Stimulated activated CD8-positive, alpha-beta memory T cell treated with anti-CD3 and anti-CD28 coated beads, Interleukin-2, amount 100 ng/mL, for 1 hour (primary cell): Measurements from ENCODE around the gene DNAH2.
"Not testable (repeated sequence)": the region's sequence is repeated elsewhere in the genome, so short reads cannot be mapped to it uniquely, and the experiment has no call there.

Experiments used
- DNase-seq, 2 donors: peaks; one replicate each; pipeline ENCODE4 v3.0.0-alpha.2; 2020; ENCODE audit warnings: low read depth in 2 of 2

Gene DNAH2

DNA sequence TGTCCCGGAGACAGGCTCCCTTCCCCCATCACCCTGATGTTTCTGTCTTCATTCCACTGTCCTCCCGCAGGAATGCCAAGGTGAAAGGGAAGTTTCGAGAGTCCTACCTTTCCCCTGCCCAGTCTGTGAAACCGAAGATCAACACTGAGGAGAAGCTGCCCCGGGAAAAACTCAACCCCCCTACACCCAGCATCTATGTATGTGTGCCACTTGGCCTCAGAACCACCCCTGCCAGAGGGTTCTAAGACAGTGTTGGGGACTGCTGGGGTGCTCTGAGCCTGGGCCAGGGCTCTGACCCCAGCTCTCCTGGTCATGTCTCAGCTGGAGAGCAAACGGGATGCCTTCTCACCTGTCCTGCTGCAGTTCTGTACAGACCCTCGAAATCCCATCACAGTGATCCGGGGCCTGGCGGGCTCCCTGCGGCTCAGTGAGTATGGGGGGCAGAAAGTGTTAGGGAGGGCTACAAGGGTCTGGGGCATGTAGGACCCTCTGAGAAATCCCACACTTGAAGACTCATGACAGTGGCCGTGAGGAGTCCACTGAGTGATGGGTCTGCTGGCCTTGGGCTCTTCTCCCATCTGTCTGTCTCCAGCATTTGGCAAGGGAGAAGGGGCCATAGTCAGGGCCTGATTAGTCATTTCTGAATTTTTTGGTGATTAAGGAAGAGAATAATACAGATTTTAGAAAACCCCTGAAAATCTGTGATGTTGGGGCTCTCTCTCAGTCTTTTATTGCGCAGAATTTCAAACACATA is 132.4 kb downstream of the DNAH2 start:
- DNase-seq = no peak

DNA sequence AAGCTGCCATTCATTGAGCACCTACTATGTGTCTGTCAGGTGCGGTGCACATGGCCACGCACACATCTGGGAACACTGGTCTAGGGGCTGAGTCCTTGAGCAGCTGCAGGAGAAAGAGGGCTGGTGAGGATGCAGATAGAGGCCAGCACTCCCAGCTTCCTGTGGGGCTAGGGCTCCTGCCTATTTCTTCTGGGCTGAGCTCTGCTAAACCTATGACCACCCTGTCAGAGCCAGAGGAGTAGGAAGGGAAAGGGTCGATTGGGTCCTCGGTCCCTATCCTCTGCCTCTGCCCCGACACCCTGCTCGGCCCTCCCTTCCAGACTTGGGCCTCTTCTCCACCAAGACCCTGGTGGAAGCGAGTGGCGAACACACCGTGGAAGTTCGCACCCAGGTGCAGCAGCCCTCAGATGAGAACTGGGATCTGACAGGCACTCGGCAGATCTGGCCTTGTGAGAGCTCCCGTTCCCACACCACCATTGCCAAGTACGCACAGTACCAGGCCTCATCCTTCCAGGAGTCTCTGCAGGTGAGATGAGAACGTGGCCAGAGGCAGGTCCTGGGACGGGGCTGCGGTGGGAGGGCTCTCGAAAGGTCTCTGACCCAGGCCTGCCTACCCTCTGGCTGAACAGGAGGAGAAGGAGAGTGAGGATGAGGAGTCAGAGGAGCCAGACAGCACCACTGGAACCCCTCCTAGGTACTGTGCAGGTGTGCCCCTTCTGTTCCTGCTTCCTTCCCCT is 133.3 kb downstream of the DNAH2 start:
- no peak for DNase-seq

DNA sequence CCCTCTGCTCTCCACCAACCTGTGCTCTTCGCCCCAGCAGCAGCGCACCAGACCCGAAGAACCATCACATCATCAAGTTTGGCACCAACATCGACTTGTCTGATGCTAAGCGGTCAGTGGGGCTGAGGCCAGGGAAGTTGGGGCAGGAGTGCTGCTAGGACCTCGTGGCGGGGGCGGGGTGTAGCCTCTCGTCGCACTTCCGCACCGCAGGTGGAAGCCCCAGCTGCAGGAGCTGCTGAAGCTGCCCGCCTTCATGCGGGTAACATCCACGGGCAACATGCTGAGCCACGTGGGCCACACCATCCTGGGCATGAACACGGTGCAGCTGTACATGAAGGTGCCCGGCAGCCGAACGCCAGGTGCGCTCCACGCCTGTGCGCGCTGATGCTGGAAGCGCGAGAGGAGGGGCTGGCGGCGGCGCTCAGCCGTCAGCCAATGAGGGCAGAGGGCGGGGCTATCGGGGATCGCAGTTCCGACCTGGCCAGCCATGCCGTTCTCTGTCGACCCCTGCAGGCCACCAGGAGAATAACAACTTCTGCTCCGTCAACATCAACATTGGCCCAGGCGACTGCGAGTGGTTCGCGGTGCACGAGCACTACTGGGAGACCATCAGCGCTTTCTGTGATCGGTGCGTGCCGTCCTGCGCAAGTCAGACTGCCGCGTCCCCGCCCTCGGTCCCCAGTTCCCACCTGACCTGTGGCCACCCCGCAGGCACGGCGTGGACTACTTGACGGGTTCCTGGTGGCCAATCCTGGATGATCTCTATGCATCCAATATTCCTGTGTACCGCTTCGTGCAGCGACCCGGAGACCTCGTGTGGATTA is 134.1 kb downstream of the DNAH2 start:
- DNase-seq = peak; percentile 84 to 91

DNA sequence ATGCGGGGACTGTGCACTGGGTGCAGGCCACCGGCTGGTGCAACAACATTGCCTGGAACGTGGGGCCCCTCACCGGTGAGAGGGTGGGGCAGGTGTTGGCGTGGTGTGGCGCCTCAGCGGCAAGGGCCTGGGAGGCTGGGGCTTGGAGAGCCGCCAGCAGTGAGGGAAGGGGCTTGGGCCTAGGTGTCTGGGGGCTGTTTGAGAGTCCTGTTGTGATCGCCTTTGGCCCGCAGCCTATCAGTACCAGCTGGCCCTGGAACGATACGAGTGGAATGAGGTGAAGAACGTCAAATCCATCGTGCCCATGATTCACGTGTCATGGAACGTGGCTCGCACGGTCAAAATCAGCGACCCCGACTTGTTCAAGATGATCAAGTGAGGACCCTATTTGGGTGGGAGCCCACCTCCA is 134.7 kb downstream of the DNAH2 start:
- DNase-seq = no peak

DNA sequence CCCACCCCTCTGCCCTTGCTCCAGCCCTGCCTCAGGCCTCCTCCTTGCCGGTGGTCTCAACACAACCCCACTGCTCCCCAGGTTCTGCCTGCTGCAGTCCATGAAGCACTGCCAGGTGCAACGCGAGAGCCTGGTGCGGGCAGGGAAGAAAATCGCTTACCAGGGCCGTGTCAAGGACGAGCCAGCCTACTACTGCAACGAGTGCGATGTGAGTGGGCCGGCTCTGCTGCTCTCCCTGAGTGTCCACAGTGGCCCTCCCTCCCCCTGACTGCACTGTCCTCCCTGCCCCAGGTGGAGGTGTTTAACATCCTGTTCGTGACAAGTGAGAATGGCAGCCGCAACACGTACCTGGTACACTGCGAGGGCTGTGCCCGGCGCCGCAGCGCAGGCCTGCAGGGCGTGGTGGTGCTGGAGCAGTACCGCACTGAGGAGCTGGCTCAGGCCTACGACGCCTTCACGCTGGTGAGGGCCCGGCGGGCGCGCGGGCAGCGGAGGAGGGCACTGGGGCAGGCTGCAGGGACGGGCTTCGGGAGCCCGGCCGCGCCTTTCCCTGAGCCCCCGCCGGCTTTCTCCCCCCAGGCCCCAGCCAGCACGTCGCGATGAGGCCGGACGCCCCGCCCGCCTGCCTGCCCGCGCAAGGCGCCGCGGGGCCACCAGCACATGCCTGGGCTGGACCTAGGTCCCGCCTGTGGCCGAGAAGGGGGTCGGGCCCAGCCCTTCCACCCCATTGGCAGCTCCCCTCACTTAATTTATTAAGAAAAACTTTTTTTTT is 135.6 kb downstream of the DNAH2 start:
- DNase-seq = no peak

DNA sequence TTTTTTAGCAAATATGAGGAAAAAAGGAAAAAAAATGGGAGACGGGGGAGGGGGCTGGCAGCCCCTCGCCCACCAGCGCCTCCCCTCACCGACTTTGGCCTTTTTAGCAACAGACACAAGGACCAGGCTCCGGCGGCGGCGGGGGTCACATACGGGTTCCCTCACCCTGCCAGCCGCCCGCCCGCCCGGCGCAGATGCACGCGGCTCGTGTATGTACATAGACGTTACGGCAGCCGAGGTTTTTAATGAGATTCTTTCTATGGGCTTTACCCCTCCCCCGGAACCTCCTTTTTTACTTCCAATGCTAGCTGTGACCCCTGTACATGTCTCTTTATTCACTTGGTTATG is 136.1 kb downstream of the DNAH2 start:
- no peak for DNase-seq

DNA sequence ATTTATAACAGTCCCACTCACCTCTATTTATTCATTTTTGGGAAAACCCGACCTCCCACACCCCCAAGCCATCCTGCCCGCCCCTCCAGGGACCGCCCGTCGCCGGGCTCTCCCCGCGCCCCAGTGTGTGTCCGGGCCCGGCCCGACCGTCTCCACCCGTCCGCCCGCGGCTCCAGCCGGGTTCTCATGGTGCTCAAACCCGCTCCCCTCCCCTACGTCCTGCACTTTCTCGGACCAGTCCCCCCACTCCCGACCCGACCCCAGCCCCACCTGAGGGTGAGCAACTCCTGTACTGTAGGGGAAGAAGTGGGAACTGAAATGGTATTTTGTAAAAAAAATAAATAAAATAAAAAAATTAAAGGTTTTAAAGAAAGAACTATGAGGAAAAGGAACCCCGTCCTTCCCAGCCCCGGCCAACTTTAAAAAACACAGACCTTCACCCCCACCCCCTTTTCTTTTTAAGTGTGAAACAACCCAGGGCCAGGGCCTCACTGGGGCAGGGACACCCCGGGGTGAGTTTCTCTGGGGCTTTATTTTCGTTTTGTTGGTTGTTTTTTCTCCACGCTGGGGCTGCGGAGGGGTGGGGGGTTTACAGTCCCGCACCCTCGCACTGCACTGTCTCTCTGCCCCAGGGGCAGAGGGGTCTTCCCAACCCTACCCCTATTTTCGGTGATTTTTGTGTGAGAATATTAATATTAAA is 136.7 kb downstream of the DNAH2 start:
- no peak for DNase-seq

DNA sequence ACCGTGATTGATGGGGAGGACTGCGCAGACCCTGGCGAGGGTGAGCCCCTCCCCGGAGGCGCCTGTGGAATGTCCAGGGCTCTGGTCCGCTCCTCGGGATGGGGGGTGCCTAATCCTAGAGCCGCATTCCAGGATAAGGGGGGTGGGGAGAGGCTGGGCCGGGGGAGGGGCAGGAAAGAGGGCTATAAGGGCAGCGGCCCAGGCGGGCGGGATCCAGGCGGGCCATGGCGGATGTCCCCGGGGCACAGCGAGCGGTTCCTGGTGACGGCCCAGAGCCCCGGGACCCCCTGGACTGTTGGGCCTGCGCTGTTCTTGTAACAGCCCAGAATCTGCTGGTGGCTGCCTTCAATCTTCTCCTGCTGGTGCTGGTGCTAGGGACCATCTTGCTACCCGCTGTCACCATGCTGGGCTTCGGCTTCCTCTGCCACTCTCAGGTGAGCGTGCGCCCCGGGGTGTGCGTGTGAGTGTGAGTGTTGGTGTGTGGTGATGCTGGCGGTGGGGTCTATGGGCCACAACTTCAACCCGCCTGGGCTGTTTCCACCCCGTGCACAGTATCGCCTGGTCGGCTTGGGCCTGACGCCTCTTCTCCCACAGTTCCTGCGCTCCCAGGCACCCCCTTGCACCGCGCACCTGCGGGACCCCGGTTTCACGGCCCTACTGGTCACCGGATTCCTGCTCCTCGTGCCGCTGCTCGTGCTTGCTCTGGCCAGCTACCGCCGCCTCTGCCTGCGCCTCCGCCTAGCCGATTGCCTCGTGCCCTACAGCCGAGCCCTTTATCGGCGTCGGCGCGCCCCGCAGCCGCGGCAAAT is 137.5 kb downstream of the DNAH2 start, which contains the start of gene TMEM88:
TMEM88 (plus strand) TSS at position 216 of the 809 bp plus-strand sequence; CDS start at position 225, 9 bp downstream.
- DNase-seq = no peak

DNA sequence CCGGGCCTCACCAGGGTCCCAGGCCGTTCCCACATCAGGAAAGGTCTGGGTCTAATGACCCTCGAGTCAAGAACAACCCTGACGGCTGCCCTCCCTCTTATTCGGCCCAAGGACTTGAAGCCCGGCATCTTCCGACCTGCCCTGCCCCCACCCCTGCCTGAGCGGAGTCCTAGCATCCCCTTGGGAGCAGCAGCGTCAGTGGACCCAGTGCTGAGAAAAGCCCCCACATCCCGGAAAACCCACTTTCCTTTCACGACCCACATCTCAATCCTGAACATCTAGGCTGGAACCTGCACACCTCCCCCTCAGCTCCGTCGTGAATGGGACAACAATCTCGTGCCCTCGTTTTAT is 138.1 kb downstream of the DNAH2 start:
- no peak for DNase-seq

DNA sequence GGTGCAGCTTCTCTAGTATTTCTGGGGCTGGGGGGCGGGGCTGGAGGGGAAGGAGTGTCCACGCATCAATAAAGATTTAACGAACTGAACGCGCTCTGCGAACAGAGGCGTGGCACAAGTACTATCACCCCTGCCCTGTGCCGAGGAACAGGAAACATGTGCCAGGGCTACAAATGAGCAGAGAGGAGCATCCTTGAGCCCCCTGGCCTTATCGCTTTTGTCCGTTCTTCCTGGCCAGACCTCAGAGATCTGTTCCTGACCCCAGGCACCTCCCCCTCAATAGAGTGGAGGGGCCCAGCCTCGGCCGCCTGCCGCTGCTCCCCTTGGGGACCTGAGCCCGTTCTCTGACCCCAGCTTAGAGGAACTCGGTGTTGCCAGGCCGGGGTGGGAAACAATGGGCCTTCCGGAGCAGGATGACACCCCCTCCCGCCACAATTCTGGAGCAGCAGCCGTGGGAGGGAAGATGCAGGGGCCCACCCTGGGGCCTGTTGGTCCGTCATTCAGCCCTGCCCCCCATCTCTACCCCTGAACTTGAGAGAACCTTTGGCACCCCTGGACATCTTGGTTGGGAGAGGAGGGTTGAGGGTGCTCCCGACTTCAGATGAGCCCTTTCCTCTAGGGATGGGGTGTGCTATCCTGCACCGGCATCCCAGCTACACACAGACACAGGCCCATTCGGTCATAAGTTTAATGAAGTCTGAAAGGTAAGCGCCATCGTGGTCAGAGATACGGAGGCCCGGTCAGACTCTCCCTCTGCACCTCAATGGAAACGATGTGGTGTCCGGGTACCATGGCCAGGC is 138.7 kb downstream of the DNAH2 start:
- no peak for DNase-seq

DNA sequence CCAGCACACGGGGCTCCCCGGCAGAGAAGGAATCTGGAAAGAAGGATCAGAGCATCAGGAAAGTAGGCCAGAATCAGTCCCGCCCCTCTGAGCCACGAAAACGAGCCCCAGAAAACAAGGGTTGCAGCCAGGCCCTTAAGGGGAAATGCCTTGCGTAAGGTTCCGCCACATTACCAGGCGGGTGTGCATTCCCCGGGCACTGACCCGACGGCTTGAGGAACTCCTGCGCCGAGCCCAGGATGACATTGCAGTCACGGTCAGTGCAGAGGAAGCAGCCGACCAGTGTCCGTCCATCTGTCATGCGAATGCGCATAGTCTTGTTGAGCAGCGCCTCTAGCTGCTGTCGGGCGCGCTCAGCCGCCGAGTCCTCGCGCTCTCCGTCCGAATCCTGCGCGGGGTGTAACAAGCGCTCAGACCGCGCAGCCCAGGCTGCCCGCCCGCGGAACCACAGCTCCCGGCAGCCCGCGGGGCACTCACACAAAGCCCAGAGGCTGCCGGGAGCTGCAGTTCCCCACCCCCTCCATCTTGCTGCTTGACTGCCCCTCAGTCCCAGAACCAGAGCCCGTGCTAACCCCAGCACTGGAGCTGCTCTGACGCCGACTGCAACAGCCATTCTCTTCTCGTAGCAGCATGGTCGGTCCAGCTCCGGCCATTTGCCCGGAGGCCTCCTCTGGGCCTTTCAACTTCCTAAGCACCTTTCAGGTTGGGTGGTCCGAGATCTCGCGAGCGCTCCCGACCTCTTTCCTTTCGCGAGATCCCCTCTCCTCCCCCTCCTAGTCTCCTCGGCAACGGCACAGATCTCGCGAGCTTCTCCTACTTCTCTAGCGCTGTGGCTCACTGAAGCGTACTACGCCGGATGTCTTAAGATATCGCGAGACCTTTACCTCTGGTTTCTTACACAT is 139.5 kb downstream of the DNAH2 start, which contains the start of gene NAA38:
NAA38 (minus strand) TSS at position 749 of the 902 bp plus-strand sequence; CDS start at position 653, 96 bp downstream.
- peak; percentile 81 to 88 for DNase-seq

DNA sequence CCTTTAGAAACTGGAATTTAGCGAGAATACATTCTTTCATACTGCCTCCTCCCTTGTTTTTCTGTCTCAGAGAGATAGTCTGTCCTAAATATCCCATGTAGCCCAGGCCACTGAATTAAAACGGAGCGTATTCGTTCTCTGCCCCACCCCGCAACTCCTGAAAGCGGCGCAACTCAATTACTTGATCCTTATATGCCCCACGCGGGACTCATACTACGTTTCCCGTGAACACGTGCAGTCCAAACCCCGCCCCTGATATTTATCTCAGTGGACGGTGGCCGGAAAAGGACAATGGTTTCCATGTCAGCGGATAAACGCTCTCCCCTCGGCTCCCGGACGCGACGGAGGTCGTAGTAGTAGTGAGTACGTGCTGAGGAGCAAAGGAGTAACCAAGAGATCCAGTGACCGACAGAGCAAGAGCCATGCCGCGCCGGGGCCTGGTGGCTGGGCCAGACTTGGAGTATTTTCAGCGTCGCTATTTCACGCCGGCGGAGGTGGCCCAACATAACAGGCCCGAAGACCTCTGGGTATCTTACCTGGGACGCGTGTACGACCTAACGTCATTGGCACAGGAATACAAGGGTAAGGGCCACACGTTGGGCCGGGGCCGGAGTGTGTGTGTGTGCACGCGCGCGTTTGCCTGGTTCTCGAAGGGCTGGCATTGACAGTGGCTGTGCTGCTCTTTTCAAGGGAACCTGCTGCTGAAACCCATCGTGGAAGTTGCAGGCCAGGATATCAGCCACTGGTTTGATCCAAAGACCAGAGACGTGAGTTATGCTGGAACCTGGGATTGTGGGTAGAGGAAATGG is 140.4 kb downstream of the DNAH2 start, which contains the start of gene CYB5D1:
CYB5D1 (plus strand) TSS at position 291 of the 809 bp plus-strand sequence; CDS start at position 423, 132 bp downstream.
- DNase-seq = peak; percentile 73 to 82

DNA sequence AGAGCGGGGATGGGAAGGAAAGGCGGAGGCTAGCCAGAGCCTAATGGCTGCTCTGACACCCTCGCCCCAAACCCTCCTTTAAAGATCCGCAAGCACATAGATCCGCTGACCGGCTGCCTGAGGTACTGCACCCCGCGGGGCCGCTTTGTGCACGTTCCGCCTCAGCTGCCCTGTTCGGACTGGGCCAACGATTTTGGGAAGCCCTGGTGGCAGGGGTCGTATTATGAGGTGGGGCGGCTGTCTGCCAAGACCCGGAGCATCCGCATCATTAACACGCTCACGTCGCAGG is 140.9 kb downstream of the DNAH2 start:
- no peak for DNase-seq

DNA sequence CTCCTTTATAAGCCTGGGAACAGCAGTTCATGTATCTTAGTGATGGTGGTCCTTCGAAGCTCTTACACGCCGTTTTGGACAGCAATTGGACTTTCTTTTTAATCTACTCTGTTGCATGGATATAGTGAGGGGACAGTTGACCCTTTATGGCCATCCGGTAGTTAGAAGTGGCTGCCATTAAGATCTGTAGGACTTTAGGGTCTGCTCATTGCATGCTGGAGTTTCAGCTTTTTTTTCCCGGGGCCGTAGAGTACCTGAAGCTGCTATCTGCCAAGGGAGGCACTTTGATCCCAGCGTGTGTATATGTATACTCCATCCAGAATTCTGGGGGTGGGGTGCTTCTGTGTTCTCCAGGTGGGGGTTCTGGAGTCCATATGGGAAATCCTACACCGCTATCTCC is 141.5 kb downstream of the DNAH2 start:
- no peak for DNase-seq

DNA sequence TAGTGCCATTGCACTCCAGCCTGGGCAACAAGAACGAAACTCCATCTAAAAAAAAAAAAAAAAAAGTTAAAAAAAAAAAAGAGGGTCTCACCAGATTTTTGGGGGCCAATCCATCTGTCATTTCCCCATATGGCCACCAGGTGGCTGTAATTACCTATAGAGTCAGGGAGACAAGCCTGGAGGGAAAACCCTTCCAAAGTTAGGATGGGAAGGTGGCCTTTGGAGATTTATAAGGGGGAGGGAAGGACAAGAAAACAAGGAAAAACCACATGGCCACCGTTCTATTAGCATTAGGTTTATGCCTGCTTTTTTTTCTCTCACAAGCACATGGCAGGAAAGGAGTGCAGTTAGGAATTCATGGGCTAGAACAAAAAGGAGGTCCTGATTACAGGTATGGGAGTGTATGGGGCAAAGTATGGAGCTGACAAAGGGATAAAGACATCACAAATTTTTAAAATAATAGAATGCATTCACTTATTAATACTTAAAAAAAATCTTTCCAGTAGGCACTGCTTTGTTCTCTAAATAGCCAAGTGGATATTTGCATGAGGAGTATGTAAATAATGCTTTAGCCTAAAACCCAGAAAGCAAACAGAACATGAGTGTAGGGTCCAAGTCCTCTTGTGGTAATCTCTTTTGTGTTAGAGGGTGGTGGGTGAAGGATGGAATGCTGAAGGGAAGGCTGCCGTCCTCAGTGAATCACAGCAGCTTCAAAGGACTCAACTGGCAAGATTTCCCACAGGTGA is 145.3 kb downstream of the DNAH2 start:
- no peak for DNase-seq

DNA sequence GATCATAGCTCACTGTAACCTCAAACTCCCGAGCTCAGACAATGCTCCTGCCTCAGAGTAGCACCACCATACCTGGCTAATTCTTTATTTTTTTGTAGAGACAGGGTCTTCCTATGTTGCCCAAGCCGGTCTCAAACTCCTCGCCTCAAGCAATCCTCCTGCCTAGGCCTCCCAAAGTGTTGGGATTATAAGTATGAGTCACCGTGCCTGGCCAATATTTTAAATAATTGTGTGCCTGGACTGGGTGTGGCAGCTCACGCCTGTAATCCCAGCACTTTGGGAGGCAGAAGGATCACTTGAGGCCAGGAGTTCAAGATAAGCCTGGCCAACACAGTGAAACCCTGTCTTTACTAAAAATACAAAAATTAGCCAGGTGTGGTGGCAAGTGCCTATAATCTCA is 146.8 kb downstream of the DNAH2 start:
- not testable (repeated sequence) for DNase-seq
